ENCODE results near the gene FIGLA. TPM values are rescaled to one million over a fixed set of nuclear protein-coding genes. Genes with fewer than 3 reads are reported as not detected.

Gene FIGLA
- total RNA-seq, 2 experiments from 2014 or later = not detected

DNA sequence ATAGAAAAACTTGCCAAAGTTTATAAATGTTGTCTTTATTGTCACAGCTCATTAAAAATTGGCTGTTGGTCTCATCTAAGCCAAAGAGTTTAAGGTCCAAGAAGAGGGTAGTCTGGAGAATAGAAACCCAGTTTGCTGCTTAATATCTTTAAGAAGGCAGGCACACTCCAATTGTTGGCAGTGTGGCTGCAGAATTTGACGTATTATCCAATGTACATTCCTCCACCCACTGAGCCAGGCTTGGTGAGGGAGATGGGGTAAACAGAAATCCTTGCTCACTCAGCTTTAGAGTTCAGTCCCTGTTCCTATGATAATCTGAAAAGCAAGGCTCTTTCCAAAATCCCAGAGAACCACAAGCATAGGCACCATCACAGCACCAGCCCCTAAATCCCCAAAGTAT is 11.8 kb downstream of the FIGLA start:
- Mint-ChIP-seq H3K4me3 (no peak overlapping the region), H3K27ac (no peak overlapping the region), H3K27me3 (peaks cover 46% of the 10 kb centered on the region), H3K4me1 (no peaks in the 10 kb centered on the region), H3K36me3 (ENCODE audit: low read depth) (no peaks in the 10 kb centered on the region), H3K9me3 (peaks cover under 1% of the 10 kb centered on the region)
- ChIA-PET POLR2A (no interaction called here), CTCF (interaction anchor here (1.2 kb wide), 1 partner anchor 11 kb away, joined by 3 read pairs; the partner anchor contains the start of gene ADD2)
- no peak for DNase-seq

GRCh38 chr2:70777450-70777849 is 13.0 kb downstream of the FIGLA start:
- DNase-seq = no peak
- H3K4me1 Mint-ChIP-seq = no peaks in the 10 kb centered on the region
- POLR2A ChIA-PET = no interaction called here
- no peak overlapping the region for H3K4me3 Mint-ChIP-seq
- no peaks in the 10 kb centered on the region for H3K36me3 Mint-ChIP-seq (ENCODE audit: low read depth)
- peaks cover 55% of the 10 kb centered on the region for H3K27me3 Mint-ChIP-seq
- H3K9me3 Mint-ChIP-seq = peaks cover 2% of the 10 kb centered on the region
- no peak overlapping the region for H3K27ac Mint-ChIP-seq
- CTCF ChIA-PET = no interaction called here

- no peaks in the 10 kb centered on the region for H3K36me3 Mint-ChIP-seq (ENCODE audit: low read depth)
- no peak overlapping the region for H3K4me3 Mint-ChIP-seq
- peaks cover 2% of the 10 kb centered on the region for H3K9me3 Mint-ChIP-seq
- POLR2A ChIA-PET = no interaction called here
- H3K27ac Mint-ChIP-seq = no peak overlapping the region
- peaks cover 57% of the 10 kb centered on the region for H3K27me3 Mint-ChIP-seq
- no peak for DNase-seq
- CTCF ChIA-PET = interaction anchor here (1.1 kb wide), 1 partner anchor 9 kb away, joined by 7 read pairs; no protein-coding TSS in a partner anchor
- peaks cover 3% of the 10 kb centered on the region for H3K4me1 Mint-ChIP-seq
Measured at GRCh38 chr2:70776266-70776665, 14.2 kb downstream of the FIGLA start.

GRCh38 chr2:70775141-70775540 is 15.3 kb downstream of the FIGLA start:
- peaks cover 54% of the 10 kb centered on the region for H3K27me3 Mint-ChIP-seq
- ChIA-PET CTCF (no interaction called here), POLR2A (no interaction called here)
- peaks cover 2% of the 10 kb centered on the region for H3K9me3 Mint-ChIP-seq
- H3K36me3 Mint-ChIP-seq (ENCODE audit: low read depth) = no peaks in the 10 kb centered on the region
- H3K4me1 Mint-ChIP-seq = peaks cover 5% of the 10 kb centered on the region
- DNase-seq = no peak
- H3K4me3 Mint-ChIP-seq = no peak overlapping the region
- no peak overlapping the region for H3K27ac Mint-ChIP-seq

DNA sequence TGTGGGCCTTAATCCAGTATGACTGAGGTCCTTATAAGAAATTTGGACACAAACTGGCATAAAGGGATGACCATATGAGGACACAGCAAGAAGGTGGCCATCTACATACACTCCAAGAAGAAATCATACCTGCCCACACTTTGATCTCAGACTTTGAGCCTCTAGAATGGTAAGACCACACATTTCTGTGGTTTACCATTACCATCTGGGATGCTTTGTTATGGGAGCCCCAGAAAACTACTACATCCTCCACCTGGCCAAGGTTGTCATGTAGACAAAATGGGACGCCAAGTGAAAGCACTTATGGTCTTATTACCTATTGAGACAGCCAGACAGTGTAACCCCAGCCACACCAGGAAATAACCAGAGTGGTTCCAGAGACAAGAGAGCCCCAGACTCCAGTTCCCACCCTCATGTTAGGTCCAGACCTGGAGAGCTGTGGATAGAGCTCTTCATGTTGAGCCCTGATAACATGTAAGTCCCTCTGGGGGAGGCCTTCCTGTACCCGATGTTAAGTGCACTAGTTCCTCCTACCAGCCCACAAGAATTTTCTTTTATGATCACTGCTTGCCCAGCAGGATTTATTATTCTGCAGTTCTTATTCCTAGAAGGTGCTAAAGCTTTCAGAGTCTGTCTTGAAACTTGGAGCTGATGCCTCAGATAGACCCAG is 17.8 kb downstream of the FIGLA start:
- no peak overlapping the region for H3K4me3 Mint-ChIP-seq
- DNase-seq = no peak
- peaks cover 2% of the 10 kb centered on the region for H3K9me3 Mint-ChIP-seq
- ChIA-PET POLR2A (no interaction called here), CTCF (no interaction called here)
- H3K27me3 Mint-ChIP-seq = peaks cover 66% of the 10 kb centered on the region
- no peaks in the 10 kb centered on the region for H3K36me3 Mint-ChIP-seq (ENCODE audit: low read depth)
- peaks cover 11% of the 10 kb centered on the region for H3K4me1 Mint-ChIP-seq
- H3K27ac Mint-ChIP-seq = no peak overlapping the region

GRCh38 chr2:70771446-70771845 is 19.0 kb downstream of the FIGLA start:
- CTCF ChIA-PET = no interaction called here
- H3K36me3 Mint-ChIP-seq (ENCODE audit: low read depth) = peaks cover 3% of the 10 kb centered on the region
- POLR2A ChIA-PET = no interaction called here

GRCh38 chr2:70769450-70769849 is 21.0 kb downstream of the FIGLA start:
- CTCF ChIA-PET = interaction anchor here (0.7 to 1.5 kb wide), 2 partner anchors 82 to 151 kb away, joined by 3 read pairs; no protein-coding TSS in a partner anchor
- H3K36me3 Mint-ChIP-seq (ENCODE audit: low read depth) = peaks cover 4% of the 10 kb centered on the region
- POLR2A ChIA-PET = no interaction called here
- H3K27me3 Mint-ChIP-seq = peaks cover 67% of the 10 kb centered on the region
- H3K4me1 Mint-ChIP-seq = peaks cover 19% of the 10 kb centered on the region
- H3K9me3 Mint-ChIP-seq = peaks cover 2% of the 10 kb centered on the region
- DNase-seq = no peak
- H3K27ac Mint-ChIP-seq = no peak overlapping the region
- no peak overlapping the region for H3K4me3 Mint-ChIP-seq

More at GRCh38 chr2:70771446-70771845, 19.0 kb downstream of the FIGLA start:
- H3K4me3 Mint-ChIP-seq = no peak overlapping the region
- H3K9me3 Mint-ChIP-seq = peaks cover 2% of the 10 kb centered on the region
- H3K27ac Mint-ChIP-seq = no peak overlapping the region
- no peak for DNase-seq
- H3K27me3 Mint-ChIP-seq = peaks cover 67% of the 10 kb centered on the region
- peaks cover 17% of the 10 kb centered on the region for H3K4me1 Mint-ChIP-seq

GRCh38 chr2:70768590-70769085 is 21.8 kb downstream of the FIGLA start:
- Mint-ChIP-seq H3K36me3 (ENCODE audit: low read depth) (peaks cover 4% of the 10 kb centered on the region), H3K27ac (no peak overlapping the region), H3K27me3 (peaks cover 60% of the 10 kb centered on the region), H3K9me3 (peaks cover under 1% of the 10 kb centered on the region), H3K4me3 (no peak overlapping the region), H3K4me1 (peaks cover 19% of the 10 kb centered on the region)
- CTCF ChIA-PET = interaction anchor here (0.9 to 1.5 kb wide), 5 partner anchors 9 to 151 kb away, joined by 3 to 5 read pairs (median 4); partner anchors contain the start of gene FIGLA
- POLR2A ChIA-PET = no interaction called here
- DNase-seq = no peak

GRCh38 chr2:70767699-70768589 is 22.5 kb downstream of the FIGLA start, which contains the start of gene ADD2:
TSS of gene ADD2 (minus strand) at chr2:70768200. CDS start at chr2:70706408, 61,792 bp downstream.
- Mint-ChIP-seq H3K4me1 (peaks cover 19% of the 10 kb centered on the region), H3K36me3 (ENCODE audit: low read depth) (peaks cover 4% of the 10 kb centered on the region), H3K4me3 (peak within 1 kb of the TSS; percentile 66), H3K27me3 (peaks cover 57% of the 10 kb centered on the region), H3K27ac (no peak within 1 kb of the TSS), H3K9me3 (no peaks in the 10 kb centered on the region)
- ChIA-PET CTCF (interaction anchor here (0.7 to 1.6 kb wide), 7 partner anchors 8 to 103 kb away, joined by 3 to 5 read pairs (median 3); partner anchors contain the start of gene FIGLA), POLR2A (interaction anchor here (0.6 kb wide), 1 partner anchor 80 kb away, joined by 3 read pairs; no protein-coding TSS in a partner anchor)
- peak; percentile 49 for DNase-seq

DNA sequence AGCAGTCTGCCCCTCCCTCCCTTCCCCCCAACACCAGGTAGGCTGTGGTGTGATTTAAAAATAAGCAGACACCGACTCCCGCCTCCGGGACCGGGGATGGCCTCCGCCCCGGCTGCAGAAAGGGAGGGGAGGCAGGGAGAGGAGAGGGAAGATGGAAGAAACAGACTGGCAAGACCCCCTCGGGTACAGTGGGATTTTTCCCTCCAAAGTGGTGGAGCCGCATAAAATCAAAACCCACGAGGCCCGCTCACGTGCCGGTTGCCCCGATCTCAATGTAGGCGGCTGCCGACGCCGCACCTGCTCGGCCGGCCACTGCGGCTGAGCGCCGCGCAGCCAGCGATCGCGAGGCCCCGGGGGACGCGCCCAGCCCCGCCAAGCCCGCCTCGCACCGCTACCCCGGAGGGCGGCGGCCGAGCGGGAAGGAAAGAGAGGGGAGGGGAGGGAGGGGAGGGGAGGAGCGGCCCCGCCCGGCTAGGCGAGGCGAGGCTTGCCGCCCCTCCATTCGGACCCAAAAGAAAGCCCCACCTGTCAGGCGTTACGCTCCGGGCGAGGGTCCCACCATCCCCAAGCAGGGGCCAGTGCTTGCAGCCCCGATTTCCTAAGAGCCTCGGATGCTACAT is 23.3 kb downstream of the FIGLA start:
- no peak for DNase-seq
- peaks cover 4% of the 10 kb centered on the region for H3K36me3 Mint-ChIP-seq (ENCODE audit: low read depth)
- ChIA-PET CTCF (interaction anchor here (1.3 to 1.6 kb wide), 3 partner anchors 27 to 104 kb away, joined by 3 to 4 read pairs (median 3); no protein-coding TSS in a partner anchor), POLR2A (no interaction called here)
- no peak overlapping the region for H3K27ac Mint-ChIP-seq
- peaks cover 55% of the 10 kb centered on the region for H3K27me3 Mint-ChIP-seq
- H3K9me3 Mint-ChIP-seq = no peaks in the 10 kb centered on the region
- H3K4me3 Mint-ChIP-seq = peak overlapping the region; percentile 57
- peaks cover 19% of the 10 kb centered on the region for H3K4me1 Mint-ChIP-seq

GRCh38 chr2:70766357-70767078 is 23.9 kb downstream of the FIGLA start:
- peaks cover 4% of the 10 kb centered on the region for H3K36me3 Mint-ChIP-seq (ENCODE audit: low read depth)
- H3K27ac Mint-ChIP-seq = no peak overlapping the region
- no peaks in the 10 kb centered on the region for H3K9me3 Mint-ChIP-seq
- peaks cover 58% of the 10 kb centered on the region for H3K27me3 Mint-ChIP-seq
- ChIA-PET CTCF (interaction anchor here (1.3 to 1.6 kb wide), 2 partner anchors 27 to 104 kb away, joined by 3 read pairs; no protein-coding TSS in a partner anchor), POLR2A (no interaction called here)
- peaks cover 18% of the 10 kb centered on the region for H3K4me1 Mint-ChIP-seq
- DNase-seq = no peak
- H3K4me3 Mint-ChIP-seq = peak overlapping the region; percentile 57

GRCh38 chr2:70765507-70765906 is 24.9 kb downstream of the FIGLA start:
- DNase-seq = no peak
- Mint-ChIP-seq H3K27me3 (peaks cover 54% of the 10 kb centered on the region), H3K27ac (no peak overlapping the region), H3K36me3 (ENCODE audit: low read depth) (peaks cover 4% of the 10 kb centered on the region), H3K4me1 (peaks cover 13% of the 10 kb centered on the region), H3K9me3 (no peaks in the 10 kb centered on the region), H3K4me3 (no peak overlapping the region)
- CTCF ChIA-PET = no interaction called here
- POLR2A ChIA-PET = no interaction called here
